H1 (cell line): ENCODE measurements around the gene LCN15. TPM values are rescaled to one million over a fixed set of nuclear protein-coding genes. Genes with fewer than 3 reads are reported as not detected.
A peak's percentile ranks its signal among the peaks of the same experiment; 100 is the strongest.

Experiments used
- CTCF ChIA-PET: fragments of 300-600 bp; sonication (Branson Sonifier 250); formaldehyde crosslinking; loops from one replicate; lab custom pipeline; 2021; ENCODE audit not compliant: partially characterized antibody; lab: Charles Lee
- POLR2A ChIA-PET: fragments of 300-600 bp; sonication (Branson Sonifier 250); formaldehyde crosslinking; loops from one replicate; lab custom pipeline; 2021; ENCODE audit warnings: inconsistent platforms; ENCODE audit not compliant: partially characterized antibody; lab: Charles Lee
- DNase-seq, 2 experiments: peaks; one replicate each; pipeline versions ENCODE4 v3.0.0 to v3.0.0-alpha.2; 2010 to 2022; ENCODE audit warnings: low spot score in 2 of 2, low read depth in 1 of 2, mixed read lengths in 1 of 2
- FAIRE-seq: peaks from 2 replicates; lab custom pipeline; 2011; peaks lifted over from hg19 to GRCh38; lab: Jason Lieb, UNC
- H2AFZ ChIP-seq: 2 replicates; pipeline ENCODE4 v1.8.1; 2012; ENCODE audit warnings: low read length, inconsistent platforms
- H2AK5ac ChIP-seq: 2 replicates; pipeline ENCODE4 v1.6.1; 2013; ENCODE audit warnings: low read depth, low read length
- H2BK120ac ChIP-seq: replicated peaks from 2 replicates; pipeline ENCODE3; 2013; ENCODE audit warnings: low read depth, low read length, inconsistent platforms
- H2BK12ac ChIP-seq: 2 replicates; pipeline ENCODE4 v1.6.1; 2013; ENCODE audit warnings: low read depth, low read length
- H2BK15ac ChIP-seq: 2 replicates; pipeline ENCODE4 v1.6.1; 2013; ENCODE audit warnings: low read length
- H2BK20ac ChIP-seq: 2 replicates; pipeline ENCODE4 v1.6.1; 2013; ENCODE audit warnings: low read length
- H2BK5ac ChIP-seq: 2 replicates; pipeline ENCODE4 v1.6.1; 2013; ENCODE audit warnings: low read depth, low read length
- H3K14ac ChIP-seq: 2 replicates; pipeline ENCODE4 v1.6.1; 2013; ENCODE audit warnings: inconsistent platforms; ENCODE audit not compliant: insufficient read length
- H3K18ac ChIP-seq: 2 replicates; pipeline ENCODE4 v1.6.1; 2013; ENCODE audit warnings: low read length; ENCODE audit errors: extremely low read depth
- H3K23ac ChIP-seq: 2 replicates; pipeline ENCODE4 v1.6.1; 2013; ENCODE audit warnings: inconsistent platforms; ENCODE audit not compliant: insufficient read length
- H3K23me2 ChIP-seq: 2 replicates; pipeline ENCODE4 v1.6.1; 2013; ENCODE audit warnings: low read depth, low read length
- H3K27ac ChIP-seq: 2 replicates; pipeline ENCODE4 v1.6.1; 2011; ENCODE audit warnings: low read depth, low read length, inconsistent platforms
- H3K27me3 ChIP-seq, 4 experiments: replicated peaks in 1 of 4; 1 replicate in 1 of 4; 2 replicates in 3 of 4; pipeline versions ENCODE4 v1.6.1 to v1.8.1; 2011 to 2013; ENCODE audit warnings: low read length in 3 of 4, mild to moderate bottlenecking in 3 of 4, inconsistent platforms in 2 of 4, mixed read lengths in 2 of 4, moderate library complexity in 1 of 4; ENCODE audit not compliant: control insufficient read depth in 3 of 4, insufficient read depth in 3 of 4; ENCODE audit errors: extremely low read depth in 1 of 4
- H3K36me3 ChIP-seq, 4 experiments: 2 replicates each; pipeline versions ENCODE4 v1.6.1 to v1.8.1; 2011 to 2013; ENCODE audit warnings: mild to moderate bottlenecking in 4 of 4, low read length in 3 of 4, moderate library complexity in 2 of 4, control low read depth in 1 of 4, inconsistent platforms in 1 of 4; ENCODE audit not compliant: insufficient read depth in 4 of 4, control insufficient read depth in 2 of 4
- H3K4ac ChIP-seq: replicated peaks from 2 replicates; pipeline ENCODE3; 2013; ENCODE audit warnings: low read length, low read depth, mixed read lengths, inconsistent platforms; ENCODE audit not compliant: insufficient read length
- H3K4me1 ChIP-seq, 4 experiments: replicated peaks in 1 of 4; 1 replicate in 1 of 4; 2 replicates in 3 of 4; pipeline versions ENCODE4 v1.6.1 to v1.8.1; 2011 to 2013; ENCODE audit warnings: low read length in 3 of 4, inconsistent platforms in 2 of 4, mixed read lengths in 1 of 4; ENCODE audit not compliant: insufficient read depth in 4 of 4, control insufficient read depth in 3 of 4
- H3K4me2 ChIP-seq, 2 experiments: 2 replicates each; pipeline versions ENCODE4 v1.6.1 to v1.8.1; 2011 to 2013; ENCODE audit warnings: low read depth in 2 of 2, low read length in 2 of 2, control low read depth in 1 of 2, inconsistent platforms in 1 of 2, mild to moderate bottlenecking in 1 of 2; ENCODE audit not compliant: insufficient read depth in 1 of 2
- H3K4me3 ChIP-seq, 4 experiments: fragments of 200-600, 300-600 bp in 1 of 4; sonication (generic), shearing (Covaris generic), sonication (Bioruptor Twin) in 1 of 4; 2 replicates each; pipeline versions ENCODE4 v1.5.1 to v1.8.1; 2011 to 2016; ENCODE audit warnings: low read length in 4 of 4, low read depth in 3 of 4, control low read depth in 2 of 4, inconsistent platforms in 2 of 4, mild to moderate bottlenecking in 2 of 4, mixed read lengths in 1 of 4, moderate library complexity in 1 of 4; ENCODE audit not compliant: insufficient read depth in 2 of 4; ENCODE audit errors: extremely low read depth in 1 of 4
- H3K56ac ChIP-seq: replicated peaks from 2 replicates; pipeline ENCODE3; 2013; ENCODE audit warnings: low read depth, mild to moderate bottlenecking, mixed read lengths, low read length, inconsistent platforms; ENCODE audit not compliant: insufficient read length
- H3K79me1 ChIP-seq: 2 replicates; pipeline ENCODE4 v1.6.1; 2013; ENCODE audit warnings: low read depth, low read length, control low read depth
- H3K79me2 ChIP-seq, 2 experiments: 2 replicates each; pipeline versions ENCODE4 v1.6.1 to v1.8.1; 2012 to 2013; ENCODE audit warnings: low read length in 2 of 2, mild to moderate bottlenecking in 2 of 2, inconsistent platforms in 1 of 2; ENCODE audit not compliant: insufficient read depth in 2 of 2, control insufficient read depth in 1 of 2
- H3K9ac ChIP-seq, 4 experiments: replicated peaks in 1 of 4; 1 replicate in 1 of 4; 2 replicates in 3 of 4; pipeline versions ENCODE4 v1.6.1 to v1.8.1; 2011 to 2013; ENCODE audit warnings: low read depth in 3 of 4, low read length in 3 of 4, control low read depth in 2 of 4, mild to moderate bottlenecking in 2 of 4, moderate library complexity in 2 of 4, inconsistent platforms in 1 of 4; ENCODE audit errors: extremely low read depth in 1 of 4
- H3K9me3 ChIP-seq, 2 experiments: 2 replicates each; pipeline versions ENCODE4 v1.6.1 to v1.8.1; 2012 to 2013; ENCODE audit warnings: mild to moderate bottlenecking in 2 of 2, moderate library complexity in 2 of 2, control low read depth in 1 of 2, inconsistent platforms in 1 of 2, low read depth in 1 of 2, low read length in 1 of 2, mixed read lengths in 1 of 2; ENCODE audit not compliant: insufficient read depth in 2 of 2
- H4K20me1 ChIP-seq, 2 experiments: replicated peaks in 1 of 2; 2 replicates each; pipeline versions ENCODE3 to v1.8.1; 2011 to 2013; ENCODE audit warnings: inconsistent platforms in 2 of 2, low read length in 2 of 2, mild to moderate bottlenecking in 1 of 2; ENCODE audit not compliant: insufficient read depth in 2 of 2, control insufficient read depth in 1 of 2
- H4K5ac ChIP-seq: 2 replicates; pipeline ENCODE4 v1.6.1; 2013; ENCODE audit warnings: low read length, low read depth, mixed read lengths, inconsistent platforms; ENCODE audit not compliant: insufficient read length
- H4K8ac ChIP-seq: 2 replicates; pipeline ENCODE4 v1.8.0; 2013; ENCODE audit warnings: mild to moderate bottlenecking, moderate library complexity, low read length, inconsistent platforms; ENCODE audit not compliant: insufficient read depth; ENCODE audit errors: extremely low read depth
- H4K91ac ChIP-seq: replicated peaks from 2 replicates; pipeline ENCODE3; 2013; ENCODE audit warnings: low read length, mixed read lengths, inconsistent platforms; ENCODE audit not compliant: insufficient read length
- CTCF ChIP-seq, 3 experiments: IDR thresholded peaks; 1 replicate in 2 of 3; 2 replicates in 1 of 3; pipeline versions ENCODE4 v1.5.1 to v1.6.1; 2011; ENCODE audit warnings: low read length in 3 of 3, mild to moderate bottlenecking in 3 of 3, inconsistent platforms in 2 of 3, low read depth in 1 of 3, moderate library complexity in 1 of 3; ENCODE audit not compliant: insufficient read depth in 1 of 3; ENCODE audit errors: control extremely low read depth in 1 of 3
- POLR2AphosphoS5 ChIP-seq: IDR thresholded peaks from 2 replicates; pipeline ENCODE4 v1.6.1; 2011; ENCODE audit warnings: low read depth, low read length
- RAD21 ChIP-seq, 2 experiments: IDR thresholded peaks in 1 of 2; conservative IDR thresholded peaks in 1 of 2; 2 replicates each; pipeline ENCODE4 v1.6.1; 2011; ENCODE audit warnings: low read depth in 2 of 2, low read length in 2 of 2, improper control_type of control experiment in 1 of 2, inconsistent platforms in 1 of 2, mild to moderate bottlenecking in 1 of 2, moderate library complexity in 1 of 2
- RXRA ChIP-seq: IDR thresholded peaks from 2 replicates; pipeline ENCODE4 v1.6.1; 2011; ENCODE audit warnings: low read depth, mild to moderate bottlenecking, low read length, moderate library complexity; ENCODE audit not compliant: insufficient read depth
- YY1 ChIP-seq: IDR thresholded peaks from 2 replicates; pipeline ENCODE4 v1.6.1; 2011; ENCODE audit warnings: low read depth, mild to moderate bottlenecking, low read length
- WGBS, 2 experiments: shearing (Covaris generic) in 1 of 2; methylation state at CpG; one replicate each; pipeline versions ENCODE4 v1.1.6 to v1.1.7; 2013 to 2015; ENCODE audit warnings: low lambda C conversion rate in 2 of 2, mixed read lengths in 2 of 2, inconsistent platforms in 1 of 2, low coverage in 1 of 2, missing lambda C conversion rate in 1 of 2; ENCODE audit not compliant: insufficient replicate concordance in 2 of 2, insufficient coverage in 1 of 2, insufficient read length in 1 of 2; ENCODE audit errors: extremely low coverage in 1 of 2, missing lambda C conversion rate in 1 of 2; 5-methylcytosine and 5-hydroxymethylcytosine counted together
- polyA plus RNA-seq, 7 experiments: library from polyadenylated mRNA; depleted of rRNA in 3 of 7; stranded (reverse) in 5 of 7; unstranded in 2 of 7; fragments of >200 nt in 5 of 7; fragments of 200-250 nt in 2 of 7; gene quantifications; 1 replicate in 5 of 7; 2 replicates in 1 of 7; 4 replicates in 1 of 7; pipeline versions ENCODE4 v1.2.1 to v1.2.3, GENCODE V29; 2011 to 2013; ENCODE audit warnings: missing spikeins in 2 of 7, mixed read lengths in 2 of 7
- total RNA-seq: library from RNA; stranded (reverse); fragmentation: NEBNext Ultra II Directional; extraction: Animal tissue kit (Norgen Biotek cat#: 25700); gene quantifications from 2 replicates; pipeline ENCODE4 v1.2.1, GENCODE V29; 2021

The LCN15 gene
- total and polyA plus RNA-seq, 2 of the 8 experiments (the other 6 are each of a cell fraction or from before 2014, with no cell fraction given), result 0.08 to 0.47 TPM

GRCh38 chr9:136784249-136784996 is 20.1 kb upstream of the LCN15 start:
- Histone ChIP-seq H2AFZ (no peak overlapping the region), H3K27ac (no peak overlapping the region), H3K4me2 (no peak overlapping the region), H3K79me2 (no peaks in the 10 kb centered on the region), H3K23me2 (no peaks in the 10 kb centered on the region), H3K23ac (no peak overlapping the region), H4K91ac (no peak overlapping the region), H3K27me3 (no peaks in the 10 kb centered on the region; a peak in 1 of 7 replicates), H3K36me3 (no peaks in the 10 kb centered on the region), H4K20me1 (no peaks in the 10 kb centered on the region), H4K8ac (no peak overlapping the region), H2BK12ac (no peak overlapping the region), H3K18ac (no peak overlapping the region), H4K5ac (no peak overlapping the region), H3K4ac (no peak overlapping the region), H3K79me1 (no peaks in the 10 kb centered on the region), H3K14ac (no peak overlapping the region), H2BK15ac (no peak overlapping the region), H3K4me1 (no peaks in the 10 kb centered on the region; a peak in 1 of 7 replicates), H3K9ac (no peak overlapping the region), H3K56ac (no peak overlapping the region), H3K4me3 (no peak overlapping the region), H2BK120ac (no peak overlapping the region), H2BK20ac (no peak overlapping the region), H2BK5ac (no peak overlapping the region), H2AK5ac (no peak overlapping the region), H3K9me3 (no peaks in the 10 kb centered on the region)
- ChIA-PET POLR2A (interaction anchor here (1.5 kb wide), 1 partner anchor 10 kb away, joined by 5 read pairs; no protein-coding TSS in a partner anchor), CTCF (interaction anchor here (0.7 to 1.4 kb wide), 8 partner anchors 10 to 41 kb away, joined by 3 to 6 read pairs (median 3); no protein-coding TSS in a partner anchor)
- WGBS, 2 experiments, result 63% methylated on average over 9 of the region's 9 CpGs; no CpG with 5 or more reads in 1 of the 2 experiments
- no peak for FAIRE-seq
- DNase-seq, result no peak
- TF ChIP-seq RXRA (no peak), CTCF (IDR thresholded peaks at IDR 0.05; ENCODE audit: control extremely low read depth in 1 of 3, insufficient read depth in 1 of 3, low read depth in 1 of 3, low read length in 3 of 3) (peak in 1 of 3 experiments; percentile 16; a peak in 1 of 4 replicates), RAD21 (IDR thresholded peaks at IDR 0.05 in 1 of 2, conservative IDR thresholded peaks at IDR 0.05 in 1 of 2; ENCODE audit: low read depth in 2 of 2, low read length in 2 of 2) (peak in 1 of 2 experiments; percentile 19; a peak in 1 of 4 replicates), POLR2AphosphoS5 (no peak), YY1 (peak; percentile 10; the same call in 1 of the 2 replicates)
